ENCODE results near the gene FAM120A. TPM values are rescaled to one million over a fixed set of nuclear protein-coding genes. Genes with fewer than 3 reads are reported as not detected.

The FAM120A gene
- total and polyA plus RNA-seq, 9 of the 15 experiments (the other 6 are each of a cell fraction or from before 2014, with no cell fraction given), result 8.7 to 71.0 (median 42.2) TPM

- TF ChIP-seq HDAC1 (IDR thresholded peaks at IDR 0.05), result peak in 1 of 2 experiments; percentile 53; a peak in 1 of 4 replicates
- TF ChIP-seq NCOR1 (IDR thresholded peaks at IDR 0.05), result 0 out of 2 replicates have a peak, but pooled peaks have one; percentile 5
- no peak for TF ChIP-seq POLR2AphosphoS2 (IDR thresholded peaks at IDR 0.05; ENCODE audit: low read length)
- TF ChIP-seq ELF4 (CRISPR knock-in tag; IDR thresholded peaks at IDR 0.05), result peak; percentile 57; the same call in 1 of the 2 replicates
- TF ChIP-seq TFAP4 (CRISPR knock-in tag; IDR thresholded peaks at IDR 0.05; ENCODE audit: borderline replicate concordance), result no peak
- TF ChIP-seq ZNF263 (CRISPR knock-in tag; IDR thresholded peaks at IDR 0.05; ENCODE audit: borderline replicate concordance), result no peak
- TF ChIP-seq ZNF133 (CRISPR knock-in tag; IDR thresholded peaks at IDR 0.05), result no peak
Observed at GRCh38 chr9:93614830-93615468, 163.5 kb downstream of the FAM120A start (continued).

Small RNA genes within 50 kb of the gene (microRNA-seq; reads per million reads assigned to microRNA genes)
- gene MIR548AU (ENCODE audit: borderline microRNAs expressed), result not detected

Small RNA genes within 50 kb of the gene (small RNA-seq; reads per million reads assigned to genes)
- not detected for gene RF00019

Other genes starting within 250 kb of the FAM120A start
- 41.4 and 44.4 TPM in 2 replicates for gene FAM120AOS, start 1.9 kb downstream of the FAM120A start, total RNA-seq (2014; rRNA removed)
- 39.3 and 42.7 TPM in 2 replicates for gene FAM120AOS, start 1.9 kb downstream of the FAM120A start, total RNA-seq (2014; rRNA removed; fragmentation: Illumina TruSeq; extraction: Trizol)
- 41.7 and 44.3 TPM in 2 replicates for gene FAM120AOS, start 1.9 kb downstream of the FAM120A start, total RNA-seq (2015; rRNA removed; fragmentation: Illumina TruSeq; extraction: Trizol)
- 39.6 and 43.5 TPM in 2 replicates for gene FAM120AOS, start 1.9 kb downstream of the FAM120A start, total RNA-seq (2021)
- 29.6 and 46.1 TPM in 2 replicates for gene FAM120AOS, start 1.9 kb downstream of the FAM120A start, polyA plus RNA-seq (2011; rRNA removed)
- 40.5 and 53.4 TPM in 2 replicates for gene FAM120AOS, start 1.9 kb downstream of the FAM120A start, polyA plus RNA-seq (2014; fragmentation: Illumina TruSeq; extraction: Trizol)
- 10 to 100 TPM; 18.8 to 19.4 TPM for gene FAM120AOS, start 1.9 kb downstream of the FAM120A start, polyA plus RNA-seq (2014; fragmentation: Nextera tagmentation; extraction: Ambion mirVana)
- 39.3 and 41.5 TPM in 2 replicates for gene FAM120AOS, start 1.9 kb downstream of the FAM120A start, polyA plus RNA-seq (2014; rRNA removed)
- 8.1 and 10.0 TPM in 2 replicates for gene PHF2, start 124.9 kb downstream of the FAM120A start, total RNA-seq (2014; rRNA removed)
- gene PHF2, start 124.9 kb downstream of the FAM120A start, total RNA-seq (2014; rRNA removed; fragmentation: Illumina TruSeq; extraction: Trizol), result 4.9 and 5.0 TPM in 2 replicates
- gene PHF2, start 124.9 kb downstream of the FAM120A start, total RNA-seq (2015; rRNA removed; fragmentation: Illumina TruSeq; extraction: Trizol), result 7.7 and 8.1 TPM in 2 replicates
- 13.2 and 14.4 TPM in 2 replicates for gene PHF2, start 124.9 kb downstream of the FAM120A start, total RNA-seq (2021)
- gene PHF2, start 124.9 kb downstream of the FAM120A start, polyA plus RNA-seq (2011; rRNA removed), result 5.0 and 5.8 TPM in 2 replicates
- 9.7 and 9.8 TPM in 2 replicates for gene PHF2, start 124.9 kb downstream of the FAM120A start, polyA plus RNA-seq (2014; fragmentation: Illumina TruSeq; extraction: Trizol)
- under 1 TPM; 0.37 to 0.60 TPM for gene PHF2, start 124.9 kb downstream of the FAM120A start, polyA plus RNA-seq (2014; fragmentation: Nextera tagmentation; extraction: Ambion mirVana)
- 9.9 and 10.2 TPM in 2 replicates for gene PHF2, start 124.9 kb downstream of the FAM120A start, polyA plus RNA-seq (2014; rRNA removed)